K562 (cell line): ENCODE results near the gene ZNF487. TPM values are rescaled to one million over a fixed set of nuclear protein-coding genes. Genes with fewer than 3 reads are reported as not detected.

Experiments used
- DIDO1 ChIP-seq: fragments of 450-650 bp; IDR thresholded peaks from 2 replicates; pipeline ENCODE4 v1.6.1; 2016; ENCODE audit warnings: low read depth, missing biosample characterization, missing genetic modification characterization
- ERF ChIP-seq: fragments of 450-650 bp; formaldehyde crosslinking; IDR thresholded peaks from 2 replicates; pipeline ENCODE4 v1.4.0; 2020; ENCODE audit warnings: mild to moderate bottlenecking, mixed read lengths
- KDM4B ChIP-seq, 2 experiments: fragments of 450-650 bp in 1 of 2; sonication (generic) in 1 of 2; IDR thresholded peaks; 2 replicates each; pipeline ENCODE4 v1.6.1; 2016 to 2017; ENCODE audit warnings: borderline replicate concordance in 2 of 2, antibody characterized with exemption in 1 of 2, low read depth in 1 of 2, mild to moderate bottlenecking in 1 of 2
- MAZ ChIP-seq, 2 experiments: fragments of 450-650 bp in 1 of 2; sonication (generic) in 1 of 2; formaldehyde crosslinking; IDR thresholded peaks in 1 of 2; conservative IDR thresholded peaks in 1 of 2; 2 replicates each; pipeline versions ENCODE4 v1.4.0 to v1.5.0; 2020; ENCODE audit warnings: mild to moderate bottlenecking in 1 of 2, missing genetic modification reagents in 1 of 2
- MCM2 ChIP-seq: fragments of 450-650 bp; IDR thresholded peaks from 2 replicates; pipeline ENCODE4 v1.6.1; 2017; ENCODE audit warnings: low read depth, mild to moderate bottlenecking
- NCOA4 ChIP-seq: fragments of 450-650 bp; IDR thresholded peaks from 2 replicates; pipeline ENCODE4 v1.6.1; 2018; ENCODE audit warnings: mild to moderate bottlenecking; ENCODE audit not compliant: partially characterized antibody
- POLR2G ChIP-seq: fragments of 200-400 bp; formaldehyde crosslinking; IDR thresholded peaks from 2 replicates; pipeline ENCODE4 v1.6.1; 2017; ENCODE audit warnings: low read depth, mild to moderate bottlenecking, antibody characterized with exemption, low read length, moderate library complexity
- SAFB ChIP-seq: fragments of 200-400 bp; formaldehyde crosslinking; IDR thresholded peaks from 2 replicates; pipeline ENCODE4 v1.6.1; 2017; ENCODE audit warnings: low read depth, low read length, borderline replicate concordance
- TAF9B ChIP-seq: fragments of 450-650 bp; IDR thresholded peaks from 2 replicates; pipeline ENCODE4 v1.6.1; 2018; ENCODE audit warnings: mild to moderate bottlenecking; ENCODE audit not compliant: partially characterized antibody
- TCF7L2 ChIP-seq: fragments of 150-350 bp; IDR thresholded peaks from 2 replicates; pipeline ENCODE4 v1.6.1; 2016; ENCODE audit warnings: low read depth, mild to moderate bottlenecking, low read length, moderate library complexity
- UBTF ChIP-seq, 2 experiments: IDR thresholded peaks; 2 replicates each; pipeline ENCODE4 v1.6.1; 2012; ENCODE audit warnings: improper control_type of control experiment in 2 of 2, low read depth in 2 of 2, low read length in 2 of 2, borderline replicate concordance in 1 of 2
- ZBTB7A ChIP-seq: IDR thresholded peaks from 2 replicates; pipeline ENCODE4 v1.6.1; 2011; ENCODE audit warnings: low read depth, mild to moderate bottlenecking, low read length, moderate library complexity, borderline replicate concordance; ENCODE audit not compliant: control insufficient read depth
- ZNF134 ChIP-seq: fragments of 250-450 bp; sonication (Bioruptor Pico); conservative IDR thresholded peaks from 2 replicates; pipeline ENCODE4 v1.4.0; 2020
- ZNF143 ChIP-seq: sonication (generic); formaldehyde crosslinking; IDR thresholded peaks from 2 replicates; pipeline ENCODE4 v1.9.0; 2022; ENCODE audit warnings: mild to moderate bottlenecking, missing genetic modification reagents
- ZNF282 ChIP-seq: sonication (generic); formaldehyde crosslinking; IDR thresholded peaks from 2 replicates; pipeline ENCODE4 v1.8.1; 2023; ENCODE audit warnings: missing genetic modification reagents
- ZNF408 ChIP-seq: fragments of 250-450 bp; sonication (Bioruptor Pico); IDR thresholded peaks from 2 replicates; pipeline ENCODE4 v1.4.0; 2020; ENCODE audit warnings: low read depth, mild to moderate bottlenecking, moderate library complexity
- ZNF644 ChIP-seq: fragments of 200-800 bp; sonication (Bioruptor generic); IDR thresholded peaks from 2 replicates; pipeline ENCODE4 v1.6.1; 2016; ENCODE audit warnings: low read depth, missing genetic modification characterization, missing compliant biosample characterization
- polyA plus RNA-seq, 8 experiments: library from polyadenylated mRNA; depleted of rRNA in 4 of 8; stranded (reverse) in 5 of 8; unstranded in 3 of 8; fragments of >200 nt; fragmentation: Nextera tagmentation in 2 of 8; fragmentation: Illumina TruSeq in 1 of 8; extraction: Ambion mirVana in 2 of 8; extraction: Trizol in 1 of 8; gene quantifications; 2 replicates each; pipeline versions ENCODE4 v1.2.1 to v1.2.3, GENCODE V29; 2011 to 2014; ENCODE audit warnings: inconsistent platforms in 1 of 8, missing spikeins in 1 of 8
- total RNA-seq, 7 experiments: library from RNA; depleted of rRNA in 6 of 7; stranded (reverse); fragments of >200 nt in 6 of 7; fragmentation: Illumina TruSeq in 2 of 7; extraction: Trizol in 2 of 7; gene quantifications; 2 replicates each; pipeline versions ENCODE4 v1.2.1 to v1.2.3, GENCODE V29; 2011 to 2021; ENCODE audit warnings: low replicate concordance in 1 of 7
- TF ChIP-seq, protein P1 (sequence below): fragments of 250-450 bp; sonication (Bioruptor Pico); IDR thresholded peaks from 2 replicates; pipeline ENCODE4 v1.6.1; 2021; ENCODE audit warnings: mild to moderate bottlenecking
- TF ChIP-seq, protein P2 (sequence below): fragments of 150-350 bp; conservative IDR thresholded peaks from 2 replicates; pipeline ENCODE4 v1.6.1; 2014; ENCODE audit warnings: low read length
- TF ChIP-seq, protein P3 (sequence below), 2 experiments: IDR thresholded peaks; 2 replicates each; pipeline ENCODE4 v1.6.1; 2011; ENCODE audit warnings: borderline replicate concordance in 1 of 2, control low read depth in 1 of 2, low read depth in 1 of 2, low read length in 1 of 2, mild to moderate bottlenecking in 1 of 2, mixed read lengths in 1 of 2, moderate library complexity in 1 of 2; ENCODE audit not compliant: insufficient read depth in 1 of 2, insufficient read length in 1 of 2, poor library complexity in 1 of 2, severe bottlenecking in 1 of 2; ENCODE audit errors: extremely low read depth in 1 of 2
- TF ChIP-seq, protein P4 (sequence below): sonication (generic); formaldehyde crosslinking; IDR thresholded peaks from 2 replicates; pipeline ENCODE4 v1.8.0; 2022; ENCODE audit warnings: mild to moderate bottlenecking, missing genetic modification reagents

Gene ZNF487
- total and polyA plus RNA-seq, 9 of the 15 experiments (the other 6 are each of a cell fraction or from before 2014, with no cell fraction given): 1.9 to 6.5 (median 4.2) TPM

GRCh38 chr10:43407148-43407575 is 29.7 kb upstream of the ZNF487 start (continued):
- TF ChIP-seq ZNF134 (CRISPR knock-in tag): no peak
- no peak for TF ChIP-seq ZNF408 (CRISPR knock-in tag)
- TF ChIP-seq, protein P1, sequence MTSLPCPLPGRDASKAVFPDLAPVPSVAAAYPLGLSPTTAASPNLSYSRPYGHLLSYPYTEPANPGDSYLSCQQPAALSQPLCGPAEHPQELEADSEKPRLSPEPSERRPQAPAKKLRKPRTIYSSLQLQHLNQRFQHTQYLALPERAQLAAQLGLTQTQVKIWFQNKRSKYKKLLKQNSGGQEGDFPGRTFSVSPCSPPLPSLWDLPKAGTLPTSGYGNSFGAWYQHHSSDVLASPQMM: no peak
- TF ChIP-seq, protein P2, sequence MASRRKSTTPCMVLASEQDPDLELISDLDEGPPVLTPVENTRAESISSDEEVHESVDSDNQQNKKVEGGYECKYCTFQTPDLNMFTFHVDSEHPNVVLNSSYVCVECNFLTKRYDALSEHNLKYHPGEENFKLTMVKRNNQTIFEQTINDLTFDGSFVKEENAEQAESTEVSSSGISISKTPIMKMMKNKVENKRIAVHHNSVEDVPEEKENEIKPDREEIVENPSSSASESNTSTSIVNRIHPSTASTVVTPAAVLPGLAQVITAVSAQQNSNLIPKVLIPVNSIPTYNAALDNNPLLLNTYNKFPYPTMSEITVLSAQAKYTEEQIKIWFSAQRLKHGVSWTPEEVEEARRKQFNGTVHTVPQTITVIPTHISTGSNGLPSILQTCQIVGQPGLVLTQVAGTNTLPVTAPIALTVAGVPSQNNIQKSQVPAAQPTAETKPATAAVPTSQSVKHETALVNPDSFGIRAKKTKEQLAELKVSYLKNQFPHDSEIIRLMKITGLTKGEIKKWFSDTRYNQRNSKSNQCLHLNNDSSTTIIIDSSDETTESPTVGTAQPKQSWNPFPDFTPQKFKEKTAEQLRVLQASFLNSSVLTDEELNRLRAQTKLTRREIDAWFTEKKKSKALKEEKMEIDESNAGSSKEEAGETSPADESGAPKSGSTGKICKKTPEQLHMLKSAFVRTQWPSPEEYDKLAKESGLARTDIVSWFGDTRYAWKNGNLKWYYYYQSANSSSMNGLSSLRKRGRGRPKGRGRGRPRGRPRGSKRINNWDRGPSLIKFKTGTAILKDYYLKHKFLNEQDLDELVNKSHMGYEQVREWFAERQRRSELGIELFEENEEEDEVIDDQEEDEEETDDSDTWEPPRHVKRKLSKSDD: no peak
- TF ChIP-seq TCF7L2: no peak
- peak; percentile 90 for TF ChIP-seq POLR2G
- TF ChIP-seq, protein P3, sequence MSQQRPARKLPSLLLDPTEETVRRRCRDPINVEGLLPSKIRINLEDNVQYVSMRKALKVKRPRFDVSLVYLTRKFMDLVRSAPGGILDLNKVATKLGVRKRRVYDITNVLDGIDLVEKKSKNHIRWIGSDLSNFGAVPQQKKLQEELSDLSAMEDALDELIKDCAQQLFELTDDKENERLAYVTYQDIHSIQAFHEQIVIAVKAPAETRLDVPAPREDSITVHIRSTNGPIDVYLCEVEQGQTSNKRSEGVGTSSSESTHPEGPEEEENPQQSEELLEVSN (IDR thresholded peaks at IDR 0.05; ENCODE audit: borderline replicate concordance in 1 of 2, extremely low read depth in 1 of 2, insufficient read depth in 1 of 2, insufficient read length in 1 of 2, low read depth in 1 of 2, low read length in 1 of 2, poor library complexity in 1 of 2, severe bottlenecking in 1 of 2): peak; percentile 62 to 93
- TF ChIP-seq ERF (CRISPR knock-in tag): peak; percentile 93
- peak; percentile 62; the same call in 1 of the 2 replicates for TF ChIP-seq ZNF644
- peak; percentile 76 to 78; a peak in 1 of 4 replicates for TF ChIP-seq UBTF (IDR thresholded peaks at IDR 0.05; ENCODE audit: borderline replicate concordance in 1 of 2, low read depth in 2 of 2, low read length in 2 of 2)
- TF ChIP-seq ZNF143: no peak
- no peak for TF ChIP-seq KDM4B (IDR thresholded peaks at IDR 0.05; ENCODE audit: borderline replicate concordance in 2 of 2, low read depth in 1 of 2)
- TF ChIP-seq ZBTB7A: peak; percentile 89; the same call in 1 of the 2 replicates
- TF ChIP-seq, protein P4, sequence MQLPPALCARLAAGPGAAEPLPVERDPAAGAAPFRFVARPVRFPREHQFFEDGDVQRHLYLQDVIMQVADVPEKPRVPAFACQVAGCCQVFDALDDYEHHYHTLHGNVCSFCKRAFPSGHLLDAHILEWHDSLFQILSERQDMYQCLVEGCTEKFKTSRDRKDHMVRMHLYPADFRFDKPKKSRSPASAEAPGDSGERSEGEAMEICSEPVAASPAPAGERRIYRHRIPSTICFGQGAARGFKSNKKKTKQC (CRISPR knock-in tag): peak; percentile 34; the same call in 1 of the 2 replicates
- no peak for TF ChIP-seq MCM2
- TF ChIP-seq TAF9B: no peak
- TF ChIP-seq ZNF282 (CRISPR knock-in tag): no peak
- no peak for TF ChIP-seq NCOA4
- TF ChIP-seq DIDO1: no peak
- TF ChIP-seq SAFB: peak; percentile 44; the same call in 1 of the 2 replicates
- peak in 1 of 2 experiments; percentile 57; a peak in 2 of 4 replicates for TF ChIP-seq MAZ (CRISPR knock-in tag; conservative IDR thresholded peaks at IDR 0.05 in 1 of 2, IDR thresholded peaks at IDR 0.05 in 1 of 2)
